ENCODE results near the gene SLC22A14.
"Not testable (repeated sequence)": the region's sequence is repeated elsewhere in the genome, so short reads cannot be mapped to it uniquely, and the experiment has no call there.

The SLC22A14 gene

GRCh38 chr3:38283810-38284755, 2.0 kb downstream of the SLC22A14 start:
- Histone ChIP-seq H3K4me1 (ENCODE audit: control insufficient read depth in 2 of 2, insufficient read depth in 2 of 2, low read length in 2 of 2) (no peaks in the 10 kb centered on the region), H3K4me3 (ENCODE audit: low read length in 2 of 2) (no peak overlapping the region), H3K9me3 (ENCODE audit: control insufficient read depth in 2 of 2, low read length in 2 of 2) (no peaks in the 10 kb centered on the region), H3K27me3 (ENCODE audit: control insufficient read depth in 2 of 2, insufficient read depth in 2 of 2, low read length in 2 of 2) (no peaks in the 10 kb centered on the region), H3K36me3 (ENCODE audit: control insufficient read depth in 2 of 2, insufficient read depth in 2 of 2, low read length in 2 of 2) (no peaks in the 10 kb centered on the region), H3K27ac (ENCODE audit: low read depth in 2 of 2, low read length in 2 of 2) (no peak overlapping the region), H3K9ac (ENCODE audit: low read depth in 1 of 2, low read length in 2 of 2) (no peak overlapping the region)

GRCh38 chr3:38284756-38285150, 2.7 kb downstream of the SLC22A14 start:
- Histone ChIP-seq H3K27me3 (ENCODE audit: control insufficient read depth in 2 of 2, insufficient read depth in 2 of 2, low read length in 2 of 2) (no peaks in the 10 kb centered on the region), H3K4me1 (ENCODE audit: control insufficient read depth in 2 of 2, insufficient read depth in 2 of 2, low read length in 2 of 2) (no peaks in the 10 kb centered on the region), H3K36me3 (ENCODE audit: control insufficient read depth in 2 of 2, insufficient read depth in 2 of 2, low read length in 2 of 2) (no peaks in the 10 kb centered on the region), H3K9ac (ENCODE audit: low read depth in 1 of 2, low read length in 2 of 2) (no peak overlapping the region), H3K9me3 (ENCODE audit: control insufficient read depth in 2 of 2, low read length in 2 of 2) (no peaks in the 10 kb centered on the region), H3K27ac (ENCODE audit: low read depth in 2 of 2, low read length in 2 of 2) (no peak overlapping the region), H3K4me3 (ENCODE audit: low read length in 2 of 2) (no peak overlapping the region)

- H3K27me3 ChIP-seq (ENCODE audit: control insufficient read depth in 2 of 2, insufficient read depth in 2 of 2, low read length in 2 of 2); H3K27ac ChIP-seq (ENCODE audit: low read depth in 2 of 2, low read length in 2 of 2); H3K9me3 ChIP-seq (ENCODE audit: control insufficient read depth in 2 of 2, low read length in 2 of 2); H3K4me1 ChIP-seq (ENCODE audit: control insufficient read depth in 2 of 2, insufficient read depth in 2 of 2, low read length in 2 of 2); H3K9ac ChIP-seq (ENCODE audit: low read depth in 1 of 2, low read length in 2 of 2); H3K4me3 ChIP-seq (ENCODE audit: low read length in 2 of 2); H3K36me3 ChIP-seq (ENCODE audit: control insufficient read depth in 2 of 2, insufficient read depth in 2 of 2, low read length in 2 of 2): not testable (repeated sequence)
Measured at GRCh38 chr3:38289286-38290217, 7.5 kb downstream of the SLC22A14 start.

GRCh38 chr3:38297053-38297452, 15.0 kb downstream of the SLC22A14 start:
- not testable (repeated sequence) for H3K36me3 ChIP-seq (ENCODE audit: control insufficient read depth in 2 of 2, insufficient read depth in 2 of 2, low read length in 2 of 2); H3K4me3 ChIP-seq (ENCODE audit: low read length in 2 of 2); H3K27ac ChIP-seq (ENCODE audit: low read depth in 2 of 2, low read length in 2 of 2); H3K9ac ChIP-seq (ENCODE audit: low read depth in 1 of 2, low read length in 2 of 2); H3K9me3 ChIP-seq (ENCODE audit: control insufficient read depth in 2 of 2, low read length in 2 of 2); H3K27me3 ChIP-seq (ENCODE audit: control insufficient read depth in 2 of 2, insufficient read depth in 2 of 2, low read length in 2 of 2); H3K4me1 ChIP-seq (ENCODE audit: control insufficient read depth in 2 of 2, insufficient read depth in 2 of 2, low read length in 2 of 2)

- H3K9ac ChIP-seq (ENCODE audit: low read depth in 1 of 2, low read length in 2 of 2), result no peak overlapping the region
- H3K9me3 ChIP-seq (ENCODE audit: control insufficient read depth in 2 of 2, low read length in 2 of 2), result no peaks in the 10 kb centered on the region
- H3K36me3 ChIP-seq (ENCODE audit: control insufficient read depth in 2 of 2, insufficient read depth in 2 of 2, low read length in 2 of 2), result no peaks in the 10 kb centered on the region
- no peaks in the 10 kb centered on the region for H3K27me3 ChIP-seq (ENCODE audit: control insufficient read depth in 2 of 2, insufficient read depth in 2 of 2, low read length in 2 of 2)
- H3K27ac ChIP-seq (ENCODE audit: low read depth in 2 of 2, low read length in 2 of 2), result no peak overlapping the region
- H3K4me3 ChIP-seq (ENCODE audit: low read length in 2 of 2), result no peak overlapping the region
- no peaks in the 10 kb centered on the region for H3K4me1 ChIP-seq (ENCODE audit: control insufficient read depth in 2 of 2, insufficient read depth in 2 of 2, low read length in 2 of 2)
Measured at GRCh38 chr3:38297537-38297936, 15.4 kb downstream of the SLC22A14 start.

GRCh38 chr3:38297947-38298711, 16.0 kb downstream of the SLC22A14 start:
- no peaks in the 10 kb centered on the region for H3K36me3 ChIP-seq (ENCODE audit: control insufficient read depth in 2 of 2, insufficient read depth in 2 of 2, low read length in 2 of 2)
- no peaks in the 10 kb centered on the region for H3K27me3 ChIP-seq (ENCODE audit: control insufficient read depth in 2 of 2, insufficient read depth in 2 of 2, low read length in 2 of 2)
- H3K27ac ChIP-seq (ENCODE audit: low read depth in 2 of 2, low read length in 2 of 2), result no peak overlapping the region
- no peak overlapping the region for H3K4me3 ChIP-seq (ENCODE audit: low read length in 2 of 2)
- H3K9ac ChIP-seq (ENCODE audit: low read depth in 1 of 2, low read length in 2 of 2), result no peak overlapping the region
- no peaks in the 10 kb centered on the region for H3K9me3 ChIP-seq (ENCODE audit: control insufficient read depth in 2 of 2, low read length in 2 of 2)
- H3K4me1 ChIP-seq (ENCODE audit: control insufficient read depth in 2 of 2, insufficient read depth in 2 of 2, low read length in 2 of 2), result no peaks in the 10 kb centered on the region

GRCh38 chr3:38306941-38307340, 24.8 kb downstream of the SLC22A14 start:
- Histone ChIP-seq H3K9me3 (ENCODE audit: control insufficient read depth in 2 of 2, low read length in 2 of 2) (no peaks in the 10 kb centered on the region), H3K36me3 (ENCODE audit: control insufficient read depth in 2 of 2, insufficient read depth in 2 of 2, low read length in 2 of 2) (no peaks in the 10 kb centered on the region), H3K4me1 (ENCODE audit: control insufficient read depth in 2 of 2, insufficient read depth in 2 of 2, low read length in 2 of 2) (no peaks in the 10 kb centered on the region), H3K27ac (ENCODE audit: low read depth in 2 of 2, low read length in 2 of 2) (no peak overlapping the region), H3K27me3 (ENCODE audit: control insufficient read depth in 2 of 2, insufficient read depth in 2 of 2, low read length in 2 of 2) (no peaks in the 10 kb centered on the region), H3K9ac (ENCODE audit: low read depth in 1 of 2, low read length in 2 of 2) (no peak overlapping the region), H3K4me3 (ENCODE audit: low read length in 2 of 2) (no peak overlapping the region)

- Histone ChIP-seq H3K36me3 (ENCODE audit: control insufficient read depth in 2 of 2, insufficient read depth in 2 of 2, low read length in 2 of 2) (no peaks in the 10 kb centered on the region), H3K27ac (ENCODE audit: low read depth in 2 of 2, low read length in 2 of 2) (no peak overlapping the region), H3K27me3 (ENCODE audit: control insufficient read depth in 2 of 2, insufficient read depth in 2 of 2, low read length in 2 of 2) (no peaks in the 10 kb centered on the region), H3K9ac (ENCODE audit: low read depth in 1 of 2, low read length in 2 of 2) (no peak overlapping the region), H3K9me3 (ENCODE audit: control insufficient read depth in 2 of 2, low read length in 2 of 2) (no peaks in the 10 kb centered on the region), H3K4me1 (ENCODE audit: control insufficient read depth in 2 of 2, insufficient read depth in 2 of 2, low read length in 2 of 2) (no peaks in the 10 kb centered on the region), H3K4me3 (ENCODE audit: low read length in 2 of 2) (no peak overlapping the region)
Measured at GRCh38 chr3:38307599-38307998, 25.5 kb downstream of the SLC22A14 start.

- no peak overlapping the region for H3K4me3 ChIP-seq (ENCODE audit: low read length in 2 of 2)
- no peak overlapping the region for H3K9ac ChIP-seq (ENCODE audit: low read depth in 1 of 2, low read length in 2 of 2)
- no peaks in the 10 kb centered on the region for H3K4me1 ChIP-seq (ENCODE audit: control insufficient read depth in 2 of 2, insufficient read depth in 2 of 2, low read length in 2 of 2)
- H3K27ac ChIP-seq (ENCODE audit: low read depth in 2 of 2, low read length in 2 of 2), result no peak overlapping the region
- no peaks in the 10 kb centered on the region for H3K36me3 ChIP-seq (ENCODE audit: control insufficient read depth in 2 of 2, insufficient read depth in 2 of 2, low read length in 2 of 2)
- no peaks in the 10 kb centered on the region for H3K27me3 ChIP-seq (ENCODE audit: control insufficient read depth in 2 of 2, insufficient read depth in 2 of 2, low read length in 2 of 2)
- no peaks in the 10 kb centered on the region for H3K9me3 ChIP-seq (ENCODE audit: control insufficient read depth in 2 of 2, low read length in 2 of 2)
Measured at GRCh38 chr3:38308456-38308855, 26.4 kb downstream of the SLC22A14 start.
